Retinal pigment epithelial cell (primary cell): Measurements from ENCODE around the gene KIF21B.

ENCODE experiments used
- DNase-seq: peaks from one replicate; pipeline ENCODE4 v3.0.0-alpha.2; 2010; ENCODE audit warnings: low read depth
- H3K4me3 ChIP-seq: 2 replicates; pipeline ENCODE4 v1.5.1; 2011; ENCODE audit warnings: mild to moderate bottlenecking, low read length, control low read depth, moderate library complexity
- CTCF ChIP-seq: conservative IDR thresholded peaks from 2 replicates; pipeline ENCODE4 v1.5.1; 2011; ENCODE audit warnings: low read depth, low read length, control low read depth, inconsistent platforms

The KIF21B gene

GRCh38 chr1:200972985-200973742 is 50.4 kb downstream of the KIF21B start:
- TF ChIP-seq CTCF = no peak
- no peak for DNase-seq
- no peak overlapping the region for H3K4me3 ChIP-seq

- H3K4me3 ChIP-seq = no peak overlapping the region
- DNase-seq = no peak
- peak; percentile 68 for TF ChIP-seq CTCF
These were observed 51.4 kb downstream of the KIF21B start for GRCh38 chr1:200971955-200972711.

- DNase-seq = no peak
- no peak overlapping the region for H3K4me3 ChIP-seq
- no peak for TF ChIP-seq CTCF
These were observed 52.0 kb downstream of the KIF21B start for GRCh38 chr1:200971428-200971903.

- TF ChIP-seq CTCF = no peak
- no peak overlapping the region for H3K4me3 ChIP-seq
- no peak for DNase-seq
These were observed 52.6 kb downstream of the KIF21B start for GRCh38 chr1:200970771-200971427.

GRCh38 chr1:200969726-200970561 is 53.6 kb downstream of the KIF21B start:
- no peak for DNase-seq
- TF ChIP-seq CTCF = no peak
- H3K4me3 ChIP-seq = no peak overlapping the region
